Bronchial epithelial cell (primary cell): ENCODE measurements around the gene ATP12A. TPM values are rescaled to one million over a fixed set of nuclear protein-coding genes. Genes with fewer than 3 reads are reported as not detected.

Source experiments
- DNase-seq: peaks from one replicate; pipeline ENCODE4 v3.0.0-alpha.2; 2010; ENCODE audit warnings: low read depth
- FAIRE-seq: peaks from 2 replicates; lab custom pipeline; 2011; peaks lifted over from hg19 to GRCh38; lab: Jason Lieb, UNC
- H3K27me3 ChIP-seq: 2 replicates; pipeline ENCODE4 v1.5.1; 2011; ENCODE audit warnings: low read length; ENCODE audit not compliant: control insufficient read depth, insufficient read depth
- H3K36me3 ChIP-seq: 2 replicates; pipeline ENCODE4 v1.5.1; 2011; ENCODE audit warnings: low read length; ENCODE audit not compliant: control insufficient read depth, insufficient read depth
- H3K4me3 ChIP-seq: 2 replicates; pipeline ENCODE4 v1.5.1; 2011; ENCODE audit warnings: mild to moderate bottlenecking, low read depth, low read length, control low read depth
- total RNA-seq: library from RNA; depleted of rRNA; stranded (reverse); fragments of >200 nt; gene quantifications from 2 replicates; pipeline ENCODE4 v1.2.1, GENCODE V29; 2014
- TF ChIP-seq, protein P1 (sequence below): IDR thresholded peaks from 2 replicates; pipeline ENCODE4 v1.5.1; 2011; ENCODE audit warnings: mild to moderate bottlenecking, moderate library complexity, low read length, control low read depth, inconsistent platforms; ENCODE audit not compliant: insufficient read depth, severe bottlenecking

ATP12A gene
- total RNA-seq, 1 donor from 2014 or later = 7.9 TPM

DNA sequence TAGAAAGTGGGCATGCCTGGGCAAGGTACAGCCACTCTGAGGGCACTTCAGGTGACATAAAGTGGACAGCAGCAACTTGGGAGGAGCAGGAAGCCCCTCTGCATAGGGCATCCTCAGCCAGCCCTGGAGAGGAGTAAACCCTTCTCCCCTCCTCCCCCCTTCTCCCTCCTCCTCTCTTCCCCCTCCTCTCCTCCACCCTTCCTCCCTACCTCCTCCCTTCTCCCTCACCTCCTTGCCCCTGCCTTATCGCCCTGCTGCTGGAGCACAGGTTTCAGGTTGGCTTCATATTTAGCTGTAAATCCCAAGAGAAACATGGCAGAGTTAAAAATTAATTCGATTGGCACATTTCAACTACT, 30.5 kb upstream of the ATP12A start:
- DNase-seq = no peak
- H3K27me3 ChIP-seq = no peaks in the 10 kb centered on the region
- H3K36me3 ChIP-seq = no peaks in the 10 kb centered on the region
- TF ChIP-seq, protein P1, sequence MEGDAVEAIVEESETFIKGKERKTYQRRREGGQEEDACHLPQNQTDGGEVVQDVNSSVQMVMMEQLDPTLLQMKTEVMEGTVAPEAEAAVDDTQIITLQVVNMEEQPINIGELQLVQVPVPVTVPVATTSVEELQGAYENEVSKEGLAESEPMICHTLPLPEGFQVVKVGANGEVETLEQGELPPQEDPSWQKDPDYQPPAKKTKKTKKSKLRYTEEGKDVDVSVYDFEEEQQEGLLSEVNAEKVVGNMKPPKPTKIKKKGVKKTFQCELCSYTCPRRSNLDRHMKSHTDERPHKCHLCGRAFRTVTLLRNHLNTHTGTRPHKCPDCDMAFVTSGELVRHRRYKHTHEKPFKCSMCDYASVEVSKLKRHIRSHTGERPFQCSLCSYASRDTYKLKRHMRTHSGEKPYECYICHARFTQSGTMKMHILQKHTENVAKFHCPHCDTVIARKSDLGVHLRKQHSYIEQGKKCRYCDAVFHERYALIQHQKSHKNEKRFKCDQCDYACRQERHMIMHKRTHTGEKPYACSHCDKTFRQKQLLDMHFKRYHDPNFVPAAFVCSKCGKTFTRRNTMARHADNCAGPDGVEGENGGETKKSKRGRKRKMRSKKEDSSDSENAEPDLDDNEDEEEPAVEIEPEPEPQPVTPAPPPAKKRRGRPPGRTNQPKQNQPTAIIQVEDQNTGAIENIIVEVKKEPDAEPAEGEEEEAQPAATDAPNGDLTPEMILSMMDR = no peak
- no peak overlapping the region for H3K4me3 ChIP-seq
- FAIRE-seq = no peak

- TF ChIP-seq, protein P1 = no peak
- FAIRE-seq (no peak), DNase-seq (no peak)
- Histone ChIP-seq H3K36me3 (no peaks in the 10 kb centered on the region), H3K27me3 (no peaks in the 10 kb centered on the region), H3K4me3 (no peak overlapping the region)
These were observed 30.0 kb upstream of the ATP12A start for GRCh38 chr13:24650161-24650560.

GRCh38 chr13:24651718-24652345, 28.4 kb upstream of the ATP12A start:
- FAIRE-seq (peak; percentile 97), DNase-seq (peak; percentile 79)
- TF ChIP-seq, protein P1 = no peak
- no peak overlapping the region for H3K4me3 ChIP-seq
- H3K27me3 ChIP-seq = no peaks in the 10 kb centered on the region
- H3K36me3 ChIP-seq = no peaks in the 10 kb centered on the region

- Histone ChIP-seq H3K4me3 (no peak overlapping the region), H3K36me3 (no peaks in the 10 kb centered on the region), H3K27me3 (no peaks in the 10 kb centered on the region)
- FAIRE-seq (peak; percentile 76), DNase-seq (no peak)
- TF ChIP-seq, protein P1 = no peak
These were observed 27.8 kb upstream of the ATP12A start for GRCh38 chr13:24652359-24652758.

GRCh38 chr13:24654741-24655140, 25.5 kb upstream of the ATP12A start:
- Histone ChIP-seq H3K27me3 (no peaks in the 10 kb centered on the region), H3K4me3 (no peak overlapping the region), H3K36me3 (no peaks in the 10 kb centered on the region)
- DNase-seq (no peak), FAIRE-seq (no peak)
- TF ChIP-seq, protein P1 = no peak

DNA sequence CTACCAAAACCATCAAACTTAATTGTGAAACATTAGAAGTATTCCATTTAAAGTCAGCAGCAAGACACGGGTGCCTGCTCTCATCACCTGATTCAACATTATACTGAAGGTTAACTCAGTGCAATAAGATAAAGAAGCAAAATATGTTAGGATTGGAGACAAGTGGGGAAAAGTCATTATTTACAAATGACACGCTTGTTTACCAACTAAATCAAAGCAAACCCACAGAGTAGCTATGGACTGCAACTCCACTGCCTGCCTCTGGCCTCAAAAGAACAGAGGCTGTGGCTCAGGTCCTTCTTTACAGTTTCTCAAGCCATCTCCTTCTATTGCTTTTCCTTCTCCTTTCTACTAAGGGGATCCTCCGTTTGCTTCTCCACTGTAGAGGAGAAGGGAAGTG, 21.0 kb upstream of the ATP12A start:
- DNase-seq (no peak), FAIRE-seq (no peak)
- TF ChIP-seq, protein P1 = no peak
- Histone ChIP-seq H3K4me3 (no peak overlapping the region), H3K27me3 (no peaks in the 10 kb centered on the region), H3K36me3 (no peaks in the 10 kb centered on the region)
